Activated T-helper 17 cell treated with anti-CD3 and anti-CD28 coated beads, Interleukin-2, amount 50 U/mL, for 72 hours (primary cell): Measurements from ENCODE around the gene PNMA8B. TPM values are rescaled to one million over a fixed set of nuclear protein-coding genes. Genes with fewer than 3 reads are reported as not detected.
"Not testable (repeated sequence)": the region's sequence is repeated elsewhere in the genome, so short reads cannot be mapped to it uniquely, and the experiment has no call there.

Experiments
- ATAC-seq: fragments of 150-1000 bp; cut with Tn5 transposase; replicated peaks from 2 replicates; pipeline ENCODE4 v1.10.0; 2021; ENCODE audit warnings: mild to moderate bottlenecking, moderate library complexity
- H3K27ac Mint-ChIP-seq: one replicate; pipeline ENCODE4 v1.8.0; 2022; ENCODE audit warnings: mixed read lengths
- H3K27me3 Mint-ChIP-seq: one replicate; pipeline ENCODE4 v1.8.0; 2022; ENCODE audit warnings: mixed read lengths
- H3K36me3 Mint-ChIP-seq: one replicate; pipeline ENCODE4 v1.8.0; 2022; ENCODE audit warnings: low read depth, mild to moderate bottlenecking, mixed read lengths
- H3K4me1 Mint-ChIP-seq: one replicate; pipeline ENCODE4 v1.8.0; 2022; ENCODE audit warnings: mixed read lengths
- H3K4me3 Mint-ChIP-seq: one replicate; pipeline ENCODE4 v1.8.0; 2022; ENCODE audit warnings: mild to moderate bottlenecking, mixed read lengths
- H3K9me3 Mint-ChIP-seq: one replicate; pipeline ENCODE4 v1.8.0; 2022; ENCODE audit warnings: mixed read lengths
- total RNA-seq, 2 donors: library from RNA; stranded (reverse); gene quantifications; one replicate each; pipeline ENCODE4 v1.2.3, GENCODE V29; 2022

Gene PNMA8B
- total RNA-seq: under 1 TPM in 1 of 2 donors, not detected in 1; 0.08 TPM

- H3K36me3 Mint-ChIP-seq: peaks cover 7% of the 10 kb centered on the region
- no peak within 1 kb of the TSS for H3K27ac Mint-ChIP-seq
- peaks cover 37% of the 10 kb centered on the region for H3K27me3 Mint-ChIP-seq
- no peaks in the 10 kb centered on the region for H3K9me3 Mint-ChIP-seq
- H3K4me1 Mint-ChIP-seq: no peaks in the 10 kb centered on the region
- peak within 1 kb of the TSS; percentile 60 for H3K4me3 Mint-ChIP-seq
- no peak for ATAC-seq
These were observed at the start of gene PNMA8B for GRCh38 chr19:46495786-46496099. Gene PNMA8B (minus strand): TSS chr19:46495867. CDS start chr19:46495465, 402 bp downstream.

GRCh38 chr19:46544651-46545050 lies 49.0 kb upstream of the PNMA8B start:
- Mint-ChIP-seq H3K4me1 (no peaks in the 10 kb centered on the region), H3K27me3 (no peaks in the 10 kb centered on the region), H3K36me3 (no peaks in the 10 kb centered on the region), H3K9me3 (no peaks in the 10 kb centered on the region), H3K27ac (no peak overlapping the region), H3K4me3 (no peak overlapping the region)
- no peak for ATAC-seq

GRCh38 chr19:46542428-46543230 lies 47.0 kb upstream of the PNMA8B start:
- peaks cover under 1% of the 10 kb centered on the region for H3K4me1 Mint-ChIP-seq
- H3K9me3 Mint-ChIP-seq: no peaks in the 10 kb centered on the region
- H3K27me3 Mint-ChIP-seq: no peaks in the 10 kb centered on the region
- no peak overlapping the region for H3K4me3 Mint-ChIP-seq
- H3K27ac Mint-ChIP-seq: no peak overlapping the region
- peak; percentile 62 for ATAC-seq
- no peaks in the 10 kb centered on the region for H3K36me3 Mint-ChIP-seq

- Mint-ChIP-seq H3K27ac (no peak overlapping the region), H3K4me1 (peaks cover 4% of the 10 kb centered on the region), H3K9me3 (no peaks in the 10 kb centered on the region), H3K27me3 (no peaks in the 10 kb centered on the region), H3K4me3 (peak overlapping the region; percentile 6), H3K36me3 (no peaks in the 10 kb centered on the region)
- peak; percentile 77 for ATAC-seq
These were observed 41.8 kb upstream of the PNMA8B start for GRCh38 chr19:46537136-46538097.

GRCh38 chr19:46536391-46536790 lies 40.7 kb upstream of the PNMA8B start:
- H3K9me3 Mint-ChIP-seq: no peaks in the 10 kb centered on the region
- no peaks in the 10 kb centered on the region for H3K36me3 Mint-ChIP-seq
- ATAC-seq: no peak
- H3K27me3 Mint-ChIP-seq: no peaks in the 10 kb centered on the region
- peaks cover 4% of the 10 kb centered on the region for H3K4me1 Mint-ChIP-seq
- no peak overlapping the region for H3K27ac Mint-ChIP-seq
- H3K4me3 Mint-ChIP-seq: no peak overlapping the region

GRCh38 chr19:46533621-46534081 lies 38.0 kb upstream of the PNMA8B start:
- peaks cover 15% of the 10 kb centered on the region for H3K4me1 Mint-ChIP-seq
- no peak overlapping the region for H3K27ac Mint-ChIP-seq
- ATAC-seq: no peak
- no peaks in the 10 kb centered on the region for H3K36me3 Mint-ChIP-seq
- H3K4me3 Mint-ChIP-seq: no peak overlapping the region
- no peaks in the 10 kb centered on the region for H3K27me3 Mint-ChIP-seq
- H3K9me3 Mint-ChIP-seq: no peaks in the 10 kb centered on the region

GRCh38 chr19:46533078-46533620 lies 37.5 kb upstream of the PNMA8B start:
- Mint-ChIP-seq H3K4me3 (no peak overlapping the region), H3K27ac (no peak overlapping the region), H3K9me3 (no peaks in the 10 kb centered on the region), H3K27me3 (no peaks in the 10 kb centered on the region), H3K36me3 (no peaks in the 10 kb centered on the region), H3K4me1 (peaks cover 15% of the 10 kb centered on the region)
- ATAC-seq: no peak

- H3K27ac Mint-ChIP-seq: no peak overlapping the region
- no peaks in the 10 kb centered on the region for H3K36me3 Mint-ChIP-seq
- ATAC-seq: peak; percentile 65
- no peaks in the 10 kb centered on the region for H3K27me3 Mint-ChIP-seq
- H3K9me3 Mint-ChIP-seq: no peaks in the 10 kb centered on the region
- peaks cover 11% of the 10 kb centered on the region for H3K4me1 Mint-ChIP-seq
- H3K4me3 Mint-ChIP-seq: no peak overlapping the region
These were observed 35.0 kb upstream of the PNMA8B start for GRCh38 chr19:46530636-46531035.

- no peaks in the 10 kb centered on the region for H3K36me3 Mint-ChIP-seq
- peak overlapping the region; percentile 48 for H3K4me3 Mint-ChIP-seq
- peak overlapping the region; percentile 69 for H3K27ac Mint-ChIP-seq
- H3K27me3 Mint-ChIP-seq: no peaks in the 10 kb centered on the region
- ATAC-seq: peak; percentile 80
- peaks cover 11% of the 10 kb centered on the region for H3K4me1 Mint-ChIP-seq
- H3K9me3 Mint-ChIP-seq: no peaks in the 10 kb centered on the region
These were observed 34.2 kb upstream of the PNMA8B start for GRCh38 chr19:46529622-46530451.

- Mint-ChIP-seq H3K4me3 (peak overlapping the region; percentile 48), H3K9me3 (no peaks in the 10 kb centered on the region), H3K27ac (peak overlapping the region; percentile 69), H3K4me1 (peaks cover 11% of the 10 kb centered on the region), H3K36me3 (no peaks in the 10 kb centered on the region), H3K27me3 (no peaks in the 10 kb centered on the region)
- no peak for ATAC-seq
These were observed 33.2 kb upstream of the PNMA8B start for GRCh38 chr19:46528601-46529590.

- not testable (repeated sequence) for H3K36me3 Mint-ChIP-seq, H3K27ac Mint-ChIP-seq, H3K4me3 Mint-ChIP-seq, ATAC-seq, H3K9me3 Mint-ChIP-seq, H3K27me3 Mint-ChIP-seq
- H3K4me1 Mint-ChIP-seq: peaks cover 25% of the 10 kb centered on the region
These were observed 31.1 kb upstream of the PNMA8B start for GRCh38 chr19:46526801-46527200.

- Mint-ChIP-seq H3K4me3 (peak overlapping the region; percentile 66), H3K27me3 (no peaks in the 10 kb centered on the region), H3K9me3 (no peaks in the 10 kb centered on the region), H3K4me1 (peaks cover 18% of the 10 kb centered on the region), H3K27ac (no peak overlapping the region), H3K36me3 (no peaks in the 10 kb centered on the region)
- peak; percentile 43 for ATAC-seq
These were observed 28.6 kb upstream of the PNMA8B start for GRCh38 chr19:46524308-46524707.

GRCh38 chr19:46522988-46523387 lies 27.3 kb upstream of the PNMA8B start:
- not testable (repeated sequence) for H3K9me3 Mint-ChIP-seq, H3K36me3 Mint-ChIP-seq, H3K27me3 Mint-ChIP-seq
- Mint-ChIP-seq H3K27ac (peak overlapping the region; percentile 92), H3K4me3 (peak overlapping the region; percentile 66), H3K4me1 (peaks cover 18% of the 10 kb centered on the region)
- peak; percentile 98 for ATAC-seq
